Memory B cell (primary cell): Measurements from ENCODE around the gene SLC47A2.
"Not testable (repeated sequence)": the region's sequence is repeated elsewhere in the genome, so short reads cannot be mapped to it uniquely, and the experiment has no call there.

Experiments used
- ATAC-seq: fragments of 150-1000 bp; cut with Tn5 transposase; 2 replicates; pipeline ENCODE4 v1.10.0; 2021; ENCODE audit warnings: low read depth, mild to moderate bottlenecking, moderate library complexity
- DNase-seq, 2 donors: peaks; one replicate each; pipeline ENCODE4 v3.0.0; 2022; ENCODE audit warnings: low spot score in 2 of 2
- H3K27ac Mint-ChIP-seq: one replicate; pipeline ENCODE4 v1.8.0; 2022; ENCODE audit warnings: mild to moderate bottlenecking, moderate library complexity, mixed read lengths
- H3K27me3 Mint-ChIP-seq: one replicate; pipeline ENCODE4 v1.8.0; 2022; ENCODE audit warnings: mixed read lengths
- H3K36me3 Mint-ChIP-seq: one replicate; pipeline ENCODE4 v1.8.0; 2022; ENCODE audit warnings: mild to moderate bottlenecking, mixed read lengths
- H3K4me1 Mint-ChIP-seq: one replicate; pipeline ENCODE4 v1.8.0; 2022; ENCODE audit warnings: mixed read lengths
- H3K4me3 Mint-ChIP-seq: one replicate; pipeline ENCODE4 v1.8.0; 2022; ENCODE audit warnings: mild to moderate bottlenecking, moderate library complexity, mixed read lengths
- H3K9me3 Mint-ChIP-seq: one replicate; pipeline ENCODE4 v1.8.0; 2022; ENCODE audit warnings: mixed read lengths

Gene SLC47A2

GRCh38 chr17:19686400-19687090 is 29.8 kb downstream of the SLC47A2 start:
- ATAC-seq (no peak), DNase-seq (no peak)
- Mint-ChIP-seq H3K27me3 (peaks cover 2% of the 10 kb centered on the region), H3K4me1 (no peaks in the 10 kb centered on the region), H3K36me3 (no peaks in the 10 kb centered on the region), H3K4me3 (no peak overlapping the region), H3K9me3 (no peaks in the 10 kb centered on the region), H3K27ac (no peak overlapping the region)

- not testable (repeated sequence) for H3K36me3 Mint-ChIP-seq, ATAC-seq, H3K27me3 Mint-ChIP-seq, H3K4me3 Mint-ChIP-seq, DNase-seq, H3K4me1 Mint-ChIP-seq, H3K9me3 Mint-ChIP-seq, H3K27ac Mint-ChIP-seq
These were observed 31.3 kb downstream of the SLC47A2 start for GRCh38 chr17:19684909-19685580.

DNA sequence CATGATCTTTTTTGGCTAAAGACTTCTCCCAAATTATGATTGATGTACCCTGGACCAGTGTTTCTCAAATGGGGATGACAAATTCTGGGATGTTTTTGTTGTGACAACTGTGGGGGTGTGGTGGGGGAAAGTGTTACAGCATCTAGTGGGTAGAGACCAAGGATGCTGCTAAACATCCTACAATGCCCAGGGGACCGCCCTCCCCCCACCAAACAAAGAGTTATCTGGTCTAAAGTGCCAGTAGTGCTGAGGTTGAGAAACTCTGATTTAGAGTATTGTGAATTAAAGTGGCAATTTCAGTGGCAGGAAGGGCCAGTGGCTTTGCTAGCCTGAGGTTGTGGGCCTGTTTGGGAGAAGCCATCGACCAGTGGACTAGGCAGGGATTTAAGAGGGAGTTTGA is 33.3 kb downstream of the SLC47A2 start:
- H3K9me3 Mint-ChIP-seq, result no peaks in the 10 kb centered on the region
- no peak for ATAC-seq

GRCh38 chr17:19678581-19679453 is 37.6 kb downstream of the SLC47A2 start:
- Mint-ChIP-seq H3K4me3 (no peak overlapping the region), H3K36me3 (peaks cover 8% of the 10 kb centered on the region), H3K27me3 (no peaks in the 10 kb centered on the region), H3K4me1 (peaks cover 2% of the 10 kb centered on the region), H3K27ac (no peak overlapping the region), H3K9me3 (no peaks in the 10 kb centered on the region)
- ATAC-seq (no peak), DNase-seq (no peak)

More for the DNA sequence above, 33.3 kb downstream of the SLC47A2 start:
- peaks cover 2% of the 10 kb centered on the region for H3K27me3 Mint-ChIP-seq
- DNase-seq, result no peak
- no peak overlapping the region for H3K27ac Mint-ChIP-seq
- H3K36me3 Mint-ChIP-seq, result peaks cover 1% of the 10 kb centered on the region
- H3K4me3 Mint-ChIP-seq, result no peak overlapping the region
- peaks cover 2% of the 10 kb centered on the region for H3K4me1 Mint-ChIP-seq

GRCh38 chr17:19677736-19678379 is 38.5 kb downstream of the SLC47A2 start:
- Mint-ChIP-seq H3K27ac (no peak overlapping the region), H3K36me3 (peaks cover 8% of the 10 kb centered on the region), H3K4me1 (peaks cover 2% of the 10 kb centered on the region), H3K27me3 (no peaks in the 10 kb centered on the region), H3K4me3 (no peak overlapping the region), H3K9me3 (no peaks in the 10 kb centered on the region)
- ATAC-seq (no peak), DNase-seq (no peak)

DNA sequence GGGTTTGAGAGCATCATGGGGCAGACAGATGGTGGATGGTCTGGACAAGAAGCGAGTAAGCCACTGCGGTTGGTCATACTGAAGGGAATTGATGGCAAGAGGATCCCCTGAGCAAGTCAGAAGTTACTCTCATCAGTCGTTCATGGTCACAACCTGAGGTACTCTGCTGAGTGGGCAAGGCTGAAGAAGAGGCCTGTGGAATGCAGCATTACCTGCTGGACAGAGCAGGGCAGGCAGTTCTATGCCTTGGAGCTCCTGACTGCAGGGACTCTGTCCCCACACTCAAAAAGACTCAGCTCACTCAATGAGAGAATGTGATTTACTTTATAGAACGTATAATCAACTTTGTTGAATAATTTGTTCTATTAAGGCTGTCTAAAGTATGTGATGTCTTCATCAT is 39.5 kb downstream of the SLC47A2 start:
- peaks cover 4% of the 10 kb centered on the region for H3K4me1 Mint-ChIP-seq
- DNase-seq (no peak), ATAC-seq (no peak)
- H3K27me3 Mint-ChIP-seq, result no peaks in the 10 kb centered on the region
- no peak overlapping the region for H3K4me3 Mint-ChIP-seq
- H3K27ac Mint-ChIP-seq, result no peak overlapping the region
- H3K36me3 Mint-ChIP-seq, result peaks cover 14% of the 10 kb centered on the region
- H3K9me3 Mint-ChIP-seq, result no peaks in the 10 kb centered on the region

DNA sequence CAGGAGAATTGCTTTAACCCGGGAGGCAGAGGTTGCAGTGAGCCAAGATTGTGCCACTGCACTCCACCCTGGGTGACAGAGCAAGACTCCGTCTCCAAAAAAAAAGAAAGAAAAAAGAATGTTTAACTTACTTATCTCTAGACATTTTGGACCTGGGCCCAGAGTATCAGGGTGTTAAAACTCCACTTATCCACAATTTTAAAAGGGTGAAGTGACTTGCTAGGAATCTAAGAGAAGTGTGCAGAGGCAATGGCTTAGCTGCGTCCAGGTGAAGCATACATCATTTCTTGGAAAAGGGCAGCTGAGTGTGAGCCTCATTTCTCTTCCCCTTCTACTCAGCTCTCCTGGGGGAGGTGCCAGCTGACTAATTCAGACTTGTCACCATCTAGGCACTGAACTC is 42.8 kb downstream of the SLC47A2 start:
- ATAC-seq (no peak), DNase-seq (no peak)
- Mint-ChIP-seq H3K9me3 (no peaks in the 10 kb centered on the region), H3K27me3 (no peaks in the 10 kb centered on the region), H3K36me3 (peaks cover 15% of the 10 kb centered on the region), H3K27ac (no peak overlapping the region), H3K4me3 (no peak overlapping the region), H3K4me1 (peaks cover 9% of the 10 kb centered on the region)

DNA sequence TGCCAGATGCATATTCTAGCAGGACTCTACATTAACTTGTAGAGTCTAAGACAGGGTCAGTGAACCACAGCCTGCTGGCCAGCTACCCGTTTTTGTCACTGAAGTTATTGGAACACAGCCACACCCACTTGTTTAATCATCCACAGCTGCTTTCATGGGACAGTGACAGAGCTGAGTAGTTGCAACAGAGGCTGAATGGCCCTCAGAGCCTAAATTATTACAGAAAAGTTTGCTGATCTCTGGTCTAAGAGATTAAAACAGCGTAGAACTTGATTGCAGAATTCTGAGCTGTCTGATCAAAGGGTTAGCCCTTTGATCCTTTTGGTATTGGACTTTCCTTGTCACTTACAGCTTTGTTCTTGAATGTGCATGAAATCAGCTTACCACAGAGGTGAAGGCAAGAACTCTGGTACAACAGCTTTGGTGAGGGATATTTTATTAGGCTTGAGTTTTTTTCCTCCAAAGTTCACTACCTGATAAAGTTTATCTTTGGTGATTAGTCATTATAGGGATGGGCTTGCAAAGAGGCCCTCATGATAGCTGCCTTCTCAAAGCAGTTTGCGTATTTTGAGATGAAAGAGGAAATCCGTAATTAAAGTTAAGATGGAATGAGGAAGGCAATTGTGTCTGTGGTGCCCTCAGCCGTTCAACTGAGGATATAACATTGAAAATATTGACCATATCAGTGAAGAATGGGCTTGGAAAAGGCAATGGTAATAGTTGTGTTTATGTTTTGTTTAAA is 44.2 kb downstream of the SLC47A2 start:
- ATAC-seq, result no peak
- Mint-ChIP-seq H3K27ac (peak overlapping the region; percentile 57), H3K9me3 (no peaks in the 10 kb centered on the region), H3K27me3 (no peaks in the 10 kb centered on the region), H3K4me3 (no peak overlapping the region), H3K4me1 (peaks cover 9% of the 10 kb centered on the region), H3K36me3 (peaks cover 15% of the 10 kb centered on the region)
- DNase-seq, result no peak

DNA sequence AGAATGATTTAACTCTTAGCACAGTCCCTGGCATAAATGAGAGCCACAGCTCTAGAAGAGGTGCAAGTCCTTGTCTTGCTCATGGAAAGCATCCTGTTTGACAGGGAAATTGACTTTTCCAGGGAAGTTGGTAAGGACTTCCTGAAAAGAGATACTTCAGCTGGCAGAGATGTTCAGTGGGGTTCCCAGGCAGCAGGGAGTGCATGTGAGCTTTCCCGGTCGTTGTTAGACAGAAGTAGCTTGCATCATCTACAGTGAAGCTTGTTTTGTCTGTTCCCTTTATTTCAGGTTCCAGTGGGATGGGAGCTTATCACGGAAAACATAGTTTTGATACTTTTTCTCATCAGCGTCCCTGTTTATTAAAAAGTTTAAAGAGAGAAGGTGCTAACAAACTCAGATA is 45.0 kb downstream of the SLC47A2 start:
- no peak for ATAC-seq
- Mint-ChIP-seq H3K27ac (peak overlapping the region; percentile 60), H3K4me1 (peaks cover 9% of the 10 kb centered on the region), H3K27me3 (no peaks in the 10 kb centered on the region), H3K36me3 (peaks cover 15% of the 10 kb centered on the region), H3K9me3 (no peaks in the 10 kb centered on the region), H3K4me3 (no peak overlapping the region)
- DNase-seq, result no peak

DNA sequence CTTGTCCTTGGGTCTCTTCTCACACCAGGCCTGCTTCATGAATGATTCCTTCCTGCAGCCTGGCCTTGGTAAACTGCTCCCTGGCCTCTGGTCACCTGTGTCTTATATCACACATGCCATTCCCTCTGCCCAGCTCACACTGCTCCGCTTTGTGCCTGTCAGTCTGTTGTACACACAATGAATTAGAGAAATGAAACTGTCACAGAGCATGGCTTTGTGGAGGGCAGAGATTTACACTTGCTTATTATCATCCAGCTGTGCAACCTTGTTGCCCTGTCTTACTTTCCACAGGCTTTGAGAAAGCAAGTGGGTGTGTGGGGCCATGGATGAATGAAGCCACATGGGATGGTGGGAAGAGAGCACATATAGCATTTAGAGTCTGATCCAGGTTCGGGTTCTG is 45.5 kb downstream of the SLC47A2 start:
- Mint-ChIP-seq H3K4me3 (no peak overlapping the region), H3K27me3 (no peaks in the 10 kb centered on the region), H3K4me1 (peaks cover 9% of the 10 kb centered on the region), H3K9me3 (no peaks in the 10 kb centered on the region), H3K36me3 (peaks cover 14% of the 10 kb centered on the region), H3K27ac (peak overlapping the region; percentile 60)
- DNase-seq, result no peak
- ATAC-seq, result peak; percentile 82

DNA sequence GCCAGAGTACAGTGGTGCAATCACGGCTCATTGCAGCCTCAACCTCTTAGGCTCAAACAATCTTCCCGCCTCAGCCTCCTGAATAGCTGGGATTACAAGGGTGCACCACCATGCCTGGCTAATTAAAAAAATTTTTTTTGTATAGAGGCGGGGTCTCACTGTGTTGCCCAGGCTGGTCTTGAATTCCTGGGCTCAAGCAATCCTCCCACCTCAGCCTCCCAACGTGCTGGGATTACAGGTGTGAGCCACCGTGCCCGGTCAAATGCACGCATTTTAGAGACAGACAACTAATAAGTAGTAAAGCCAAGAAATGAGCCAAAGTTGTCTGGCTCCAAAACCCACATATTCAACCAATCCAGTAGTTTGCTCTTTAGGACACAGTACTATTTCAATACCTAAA is 46.7 kb downstream of the SLC47A2 start:
- H3K27me3 Mint-ChIP-seq, H3K4me3 Mint-ChIP-seq, H3K4me1 Mint-ChIP-seq, H3K9me3 Mint-ChIP-seq, H3K27ac Mint-ChIP-seq, DNase-seq, ATAC-seq: not testable (repeated sequence)
- H3K36me3 Mint-ChIP-seq, result peaks cover 13% of the 10 kb centered on the region

DNA sequence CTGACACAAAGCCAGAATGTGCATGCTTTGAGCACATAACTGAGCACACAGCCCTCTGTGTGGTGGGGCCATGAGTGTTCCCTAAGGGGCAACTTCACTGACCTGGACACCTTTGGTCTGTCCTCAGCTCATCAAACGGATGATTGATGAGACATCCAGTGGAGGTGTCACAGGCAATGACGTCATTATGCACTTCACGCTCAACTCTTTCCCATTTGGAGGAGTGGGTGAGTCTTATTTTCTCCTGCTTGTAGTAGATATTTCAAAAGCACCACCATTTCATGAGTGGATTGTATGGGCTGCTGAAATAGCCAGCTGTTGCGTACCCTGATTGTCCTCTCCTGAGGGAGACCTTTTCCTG is 51.6 kb downstream of the SLC47A2 start:
- no peaks in the 10 kb centered on the region for H3K27me3 Mint-ChIP-seq
- ATAC-seq (no peak), DNase-seq (no peak)
- H3K9me3 Mint-ChIP-seq, result no peaks in the 10 kb centered on the region
- no peak overlapping the region for H3K27ac Mint-ChIP-seq
- peaks cover 16% of the 10 kb centered on the region for H3K36me3 Mint-ChIP-seq
- no peak overlapping the region for H3K4me3 Mint-ChIP-seq
- no peaks in the 10 kb centered on the region for H3K4me1 Mint-ChIP-seq

- no peak overlapping the region for H3K27ac Mint-ChIP-seq
- H3K4me1 Mint-ChIP-seq, result no peaks in the 10 kb centered on the region
- no peaks in the 10 kb centered on the region for H3K9me3 Mint-ChIP-seq
- no peak for ATAC-seq
- H3K4me3 Mint-ChIP-seq, result no peak overlapping the region
- no peak for DNase-seq
- H3K36me3 Mint-ChIP-seq, result peaks cover 18% of the 10 kb centered on the region
- no peaks in the 10 kb centered on the region for H3K27me3 Mint-ChIP-seq
These were observed 52.1 kb downstream of the SLC47A2 start for GRCh38 chr17:19664136-19664820.
